SH-SY5Y (cell line): ENCODE results near the gene RAB3C.

ENCODE experiments used
- GATA2 ChIP-seq: IDR thresholded peaks from 2 replicates; pipeline ENCODE4 v1.6.1; 2011; ENCODE audit warnings: mild to moderate bottlenecking, low read depth, low read length
- GATA3 ChIP-seq: IDR thresholded peaks from 2 replicates; pipeline ENCODE4 v1.6.1; 2011; ENCODE audit warnings: low read depth, mild to moderate bottlenecking, low read length, moderate library complexity

GRCh38 chr5:58737671-58738070 is 154.8 kb downstream of the RAB3C start:
- TF ChIP-seq GATA2: no peak
- TF ChIP-seq GATA3: no peak
